GM15510 (cell line): ENCODE data around the gene DDX17.

Experiments used
- POLR2A ChIP-seq: IDR thresholded peaks from 3 replicates; pipeline ENCODE4 v1.6.1; 2011; ENCODE audit warnings: borderline replicate concordance; ENCODE audit not compliant: insufficient read length; ENCODE audit errors: extremely low read depth

DDX17 gene

GRCh38 chr22:38481162-38481870, 24.8 kb downstream of the DDX17 start:
- no peak for TF ChIP-seq POLR2A

GRCh38 chr22:38479096-38479837, 26.8 kb downstream of the DDX17 start:
- TF ChIP-seq POLR2A = no peak

- TF ChIP-seq POLR2A = no peak
Observed at GRCh38 chr22:38477585-38477984, 28.5 kb downstream of the DDX17 start.

- no peak for TF ChIP-seq POLR2A
Observed at GRCh38 chr22:38474003-38474607, 32.0 kb downstream of the DDX17 start.

GRCh38 chr22:38471237-38471636, 34.9 kb downstream of the DDX17 start:
- TF ChIP-seq POLR2A = no peak

GRCh38 chr22:38469306-38469781, 36.8 kb downstream of the DDX17 start:
- no peak for TF ChIP-seq POLR2A

- no peak for TF ChIP-seq POLR2A
Observed at GRCh38 chr22:38468443-38469305, 37.4 kb downstream of the DDX17 start.

- TF ChIP-seq POLR2A = no peak
Observed at GRCh38 chr22:38467904-38468442, 38.1 kb downstream of the DDX17 start, which contains the start of gene KDELR3. Gene KDELR3 (plus strand): TSS chr22:38468096. CDS start chr22:38468234, 138 bp downstream.

- TF ChIP-seq POLR2A = no peak
Observed at GRCh38 chr22:38467438-38467903, 38.6 kb downstream of the DDX17 start.

- TF ChIP-seq POLR2A = no peak
Observed at GRCh38 chr22:38465673-38466490, 40.2 kb downstream of the DDX17 start.

GRCh38 chr22:38464992-38465672, 41.0 kb downstream of the DDX17 start:
- TF ChIP-seq POLR2A = no peak

- TF ChIP-seq POLR2A = no peak
Observed at GRCh38 chr22:38462960-38463784, 42.9 kb downstream of the DDX17 start.
